Measurements from ENCODE around the gene CHKB.
A peak's percentile ranks its signal among the peaks of the same experiment; 100 is the strongest.

CHKB gene

DNA sequence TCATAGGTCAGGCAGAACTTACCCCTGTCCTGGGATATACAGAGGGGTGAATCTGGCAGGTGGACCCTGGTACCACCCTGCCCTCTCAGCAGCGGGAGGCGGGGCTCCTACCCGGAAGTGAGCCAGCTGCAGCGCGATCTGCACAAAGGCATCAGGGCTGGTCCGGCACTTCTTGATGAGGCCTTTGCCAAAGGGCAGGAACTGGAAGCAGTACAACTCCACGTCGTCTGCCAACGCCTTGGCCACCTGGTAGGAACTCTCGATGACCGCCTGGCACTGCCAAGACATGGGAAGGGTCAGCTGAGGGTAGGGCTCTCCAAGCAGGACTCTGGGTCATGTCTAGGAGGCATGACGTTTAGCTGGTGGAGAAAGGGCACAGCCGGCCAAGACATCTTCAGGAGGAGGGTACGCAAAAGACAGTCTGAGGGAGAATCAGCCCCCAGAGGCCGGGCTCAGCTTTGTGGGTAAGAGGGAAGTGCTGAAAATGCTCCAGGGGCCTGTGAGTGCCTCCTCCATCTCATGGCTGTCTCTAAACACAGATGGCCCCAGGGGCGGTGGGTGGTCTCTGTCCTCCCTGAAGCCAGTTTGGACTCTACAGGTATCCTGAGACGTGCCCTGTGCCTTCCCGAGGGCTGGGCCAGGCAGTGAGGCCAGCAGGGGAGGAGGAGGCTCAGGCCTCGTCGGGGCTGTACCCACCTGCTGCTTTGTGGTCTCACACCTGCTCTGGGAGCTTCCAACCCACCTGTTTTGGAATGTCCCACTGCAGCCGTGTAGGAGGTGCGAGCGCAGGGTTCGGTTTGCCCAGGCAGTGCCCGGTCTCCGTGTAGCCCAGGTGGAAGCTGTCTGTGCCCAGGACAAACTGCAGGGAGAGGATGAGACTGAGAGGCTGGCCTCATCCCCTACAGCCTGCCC, 11.1 kb downstream of the CHKB start:
- DNase-seq: no peak

GRCh38 chr22:50570861-50571260, 11.8 kb downstream of the CHKB start:
- no peak for DNase-seq

DNA sequence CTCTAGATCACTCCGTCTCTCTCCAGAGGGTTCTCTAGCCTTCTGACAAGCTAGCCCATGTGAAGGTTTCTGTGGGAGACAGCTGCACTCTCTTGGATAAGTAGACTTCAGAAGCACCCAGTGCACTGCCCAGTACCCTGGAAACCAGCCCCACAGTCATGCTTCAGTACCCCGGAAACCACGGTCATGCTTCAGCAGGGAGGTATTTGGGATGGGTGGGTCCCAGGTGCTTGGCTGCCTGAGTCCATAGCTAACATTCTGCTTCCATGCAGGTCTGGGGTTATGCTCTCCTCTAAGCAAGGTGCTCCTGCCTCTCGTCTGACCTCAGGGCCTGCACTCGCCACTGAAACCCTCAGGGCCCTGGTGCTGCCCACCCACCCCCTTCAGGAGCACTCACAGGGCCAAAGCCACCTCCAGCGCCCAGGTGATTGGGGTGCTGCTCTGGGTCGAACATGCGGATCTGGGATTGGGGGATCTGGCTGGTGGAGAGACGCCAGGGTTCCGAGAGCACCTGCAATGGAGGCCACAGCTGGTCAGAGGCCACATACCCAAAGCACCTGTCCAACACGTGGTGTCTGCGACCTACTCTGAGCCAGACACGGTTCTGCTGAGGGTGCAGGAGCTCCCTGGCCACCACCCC, 12.6 kb downstream of the CHKB start:
- DNase-seq: no peak

GRCh38 chr22:50569041-50569459, 13.6 kb downstream of the CHKB start:
- DNase-seq: no peak

DNA sequence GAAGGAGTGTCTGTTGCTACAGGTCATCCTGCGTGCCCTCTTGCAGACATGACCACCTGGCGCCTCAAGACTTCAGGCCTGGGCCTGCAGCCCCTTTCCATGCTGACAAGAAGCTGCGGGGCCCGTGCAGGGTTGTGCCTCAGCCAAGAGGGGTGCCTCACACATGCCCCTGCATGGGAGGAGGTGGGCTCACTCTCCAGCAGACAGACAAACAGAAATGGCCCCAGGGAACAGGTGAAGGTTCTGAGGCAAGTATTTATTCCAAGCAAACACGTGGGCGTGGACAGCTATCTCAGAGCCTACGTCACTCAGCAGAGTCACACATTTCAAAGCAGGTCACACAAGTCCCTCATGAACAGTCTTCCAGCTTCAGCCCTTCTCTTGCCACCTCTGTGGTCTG, 14.0 kb downstream of the CHKB start:
- no peak for DNase-seq

GRCh38 chr22:50567721-50568252, 14.9 kb downstream of the CHKB start:
- DNase-seq: no peak

DNA sequence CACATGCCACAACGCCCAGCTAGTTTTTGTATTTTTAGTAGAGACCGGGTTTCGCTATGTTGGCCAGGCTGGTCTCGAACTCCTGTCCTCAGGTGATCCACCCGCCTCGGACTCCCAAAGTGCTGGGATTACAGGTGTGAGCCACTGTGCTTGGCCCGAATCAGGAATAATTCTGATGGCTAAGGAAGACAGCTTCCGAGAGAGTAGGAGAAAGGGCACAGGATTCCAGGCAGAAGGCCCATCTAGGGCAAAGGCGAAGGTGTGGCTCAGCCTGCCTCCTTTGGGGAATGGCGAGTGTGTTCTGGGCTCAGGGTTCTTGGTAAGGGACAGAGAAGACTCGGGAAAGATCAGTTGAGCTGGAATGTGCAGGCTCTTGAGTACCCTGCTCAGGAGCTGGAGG, 18.4 kb downstream of the CHKB start:
- DNase-seq: no peak

DNA sequence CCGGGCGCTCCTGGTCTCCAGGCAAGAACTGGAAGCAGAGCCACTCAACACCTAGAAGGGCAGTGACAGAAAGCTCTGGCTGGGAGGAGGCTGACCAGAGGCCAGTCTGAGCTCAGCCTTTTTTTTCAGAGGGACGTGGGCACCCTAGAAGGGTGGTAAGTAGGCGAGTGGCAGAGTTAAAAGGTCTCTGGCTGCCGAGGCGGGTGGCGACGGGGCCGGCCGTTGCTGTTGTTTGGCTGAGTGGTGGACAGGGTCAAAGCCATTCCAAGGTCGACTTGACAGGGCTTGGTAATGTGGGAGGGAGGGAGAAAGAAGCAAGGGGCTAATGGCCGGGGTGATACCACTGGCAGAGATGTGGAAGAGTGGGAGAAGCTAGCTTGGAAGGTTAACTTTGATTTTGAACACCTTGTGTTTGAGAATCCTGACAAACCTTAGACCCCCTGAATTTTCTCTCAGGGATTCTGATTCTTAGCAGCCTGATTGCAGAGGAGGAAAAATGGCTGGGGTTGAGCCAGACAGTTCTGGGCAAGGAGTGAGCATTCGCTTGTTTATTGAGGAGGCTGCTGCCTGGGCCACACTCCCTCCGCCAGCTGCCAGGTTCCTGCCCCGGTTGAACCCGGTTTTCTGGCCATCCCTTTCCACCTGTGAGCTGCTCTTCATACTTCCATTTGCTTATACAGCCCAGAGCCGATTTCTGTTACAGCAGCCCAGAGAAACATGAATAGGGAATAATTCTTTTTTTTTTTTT, 19.1 kb downstream of the CHKB start:
- DNase-seq: no peak

GRCh38 chr22:50562523-50563412, 19.9 kb downstream of the CHKB start, which contains the start of gene SYCE3:
Gene SYCE3 (minus strand): TSS chr22:50562919. CDS start chr22:50556405, 6,514 bp downstream.
- DNase-seq: peak; percentile 96

DNA sequence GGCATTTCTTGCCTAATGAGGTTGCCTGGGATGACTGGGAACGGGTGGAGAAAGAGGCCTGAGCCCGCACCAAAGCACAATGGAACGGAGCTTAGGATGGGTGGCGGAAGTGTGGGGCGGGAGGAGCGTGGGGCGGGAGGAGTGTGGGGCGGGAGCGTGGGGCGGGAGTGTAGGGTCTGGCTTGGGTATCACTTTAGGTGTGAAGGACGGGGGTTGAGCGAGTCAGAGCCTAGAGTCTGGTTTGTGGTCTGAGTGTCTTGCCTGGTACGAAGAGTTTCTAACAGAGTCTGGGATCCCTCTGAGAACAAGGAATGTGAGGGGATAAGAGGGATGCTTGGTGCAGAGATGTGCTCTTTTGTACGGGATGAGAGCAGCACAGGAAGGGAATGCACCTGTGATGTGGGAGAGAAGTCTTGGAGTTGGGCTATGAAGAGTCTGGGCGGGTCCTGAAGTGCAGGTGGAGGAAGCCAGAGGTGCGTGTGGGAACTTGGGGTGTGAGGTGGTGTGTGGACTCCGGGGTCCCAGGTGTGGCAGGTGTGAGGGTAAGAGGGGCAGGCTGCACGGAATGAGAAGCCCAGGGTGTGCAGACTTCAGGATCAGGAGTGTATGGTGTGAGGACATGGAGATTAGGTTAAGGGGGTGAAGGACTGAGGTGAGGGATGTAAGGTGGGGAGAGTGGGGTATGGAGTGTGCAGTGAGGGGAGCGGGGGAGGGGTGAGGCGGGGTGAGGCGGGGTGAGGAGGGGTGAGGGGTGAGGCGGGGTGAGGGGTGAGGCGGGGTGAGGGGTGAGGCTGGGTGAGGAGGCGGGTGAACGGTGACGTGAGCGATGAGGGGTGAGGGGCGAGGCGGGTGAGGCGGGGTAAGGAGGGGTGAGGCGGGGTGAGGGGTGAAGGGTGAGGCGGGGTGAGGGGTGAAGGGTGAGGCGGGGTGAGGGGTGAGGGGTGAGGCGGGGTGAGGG, 21.0 kb downstream of the CHKB start:
- peak; percentile 37 for DNase-seq

DNA sequence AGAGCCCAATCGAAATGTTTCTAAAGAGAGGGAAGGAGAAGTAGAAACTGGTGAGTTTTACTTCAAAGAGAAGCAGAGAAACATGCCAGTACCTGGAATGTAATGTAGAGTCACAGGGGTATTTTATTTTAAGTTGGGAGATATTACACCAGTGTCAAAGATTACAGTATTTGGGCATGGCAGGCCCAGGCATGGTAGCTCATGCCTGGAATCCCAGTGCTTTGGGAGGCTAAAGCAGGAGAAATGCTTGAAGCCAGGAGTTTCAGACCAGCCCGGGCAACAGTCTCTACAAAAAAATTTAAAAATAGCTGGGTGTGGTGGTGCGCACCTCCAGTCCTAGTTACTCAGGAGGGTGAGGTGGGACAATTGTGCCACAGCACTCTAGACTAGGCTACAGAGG, 22.6 kb downstream of the CHKB start:
- no peak for DNase-seq

GRCh38 chr22:50556703-50557102, 25.9 kb downstream of the CHKB start:
- no peak for DNase-seq

- DNase-seq: no peak
These were observed 29.3 kb downstream of the CHKB start for GRCh38 chr22:50553310-50553709.

GRCh38 chr22:50551160-50551752, 31.4 kb downstream of the CHKB start:
- no peak for DNase-seq

DNA sequence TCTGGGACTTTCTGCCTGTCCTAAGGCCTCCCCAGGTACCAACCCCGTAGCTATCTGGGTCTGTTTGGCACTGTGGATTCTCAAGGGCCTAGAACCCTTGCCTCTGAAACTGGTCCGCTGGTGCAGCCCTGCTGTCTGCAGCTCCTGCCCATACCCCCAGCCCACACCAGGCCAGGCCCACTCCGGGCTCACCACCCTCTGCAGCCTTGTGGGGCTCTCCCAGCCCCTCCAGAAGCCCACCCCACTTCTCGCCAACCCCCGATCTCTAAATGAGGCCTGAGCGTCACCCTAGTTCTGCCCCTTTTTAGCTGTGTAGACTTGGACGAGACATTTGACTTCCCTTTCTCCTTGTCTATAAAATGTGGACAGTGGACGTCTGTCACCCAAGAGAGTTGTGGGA, 32.3 kb downstream of the CHKB start:
- DNase-seq: no peak

- DNase-seq: no peak
These were observed 33.5 kb downstream of the CHKB start for GRCh38 chr22:50548921-50549790.

DNA sequence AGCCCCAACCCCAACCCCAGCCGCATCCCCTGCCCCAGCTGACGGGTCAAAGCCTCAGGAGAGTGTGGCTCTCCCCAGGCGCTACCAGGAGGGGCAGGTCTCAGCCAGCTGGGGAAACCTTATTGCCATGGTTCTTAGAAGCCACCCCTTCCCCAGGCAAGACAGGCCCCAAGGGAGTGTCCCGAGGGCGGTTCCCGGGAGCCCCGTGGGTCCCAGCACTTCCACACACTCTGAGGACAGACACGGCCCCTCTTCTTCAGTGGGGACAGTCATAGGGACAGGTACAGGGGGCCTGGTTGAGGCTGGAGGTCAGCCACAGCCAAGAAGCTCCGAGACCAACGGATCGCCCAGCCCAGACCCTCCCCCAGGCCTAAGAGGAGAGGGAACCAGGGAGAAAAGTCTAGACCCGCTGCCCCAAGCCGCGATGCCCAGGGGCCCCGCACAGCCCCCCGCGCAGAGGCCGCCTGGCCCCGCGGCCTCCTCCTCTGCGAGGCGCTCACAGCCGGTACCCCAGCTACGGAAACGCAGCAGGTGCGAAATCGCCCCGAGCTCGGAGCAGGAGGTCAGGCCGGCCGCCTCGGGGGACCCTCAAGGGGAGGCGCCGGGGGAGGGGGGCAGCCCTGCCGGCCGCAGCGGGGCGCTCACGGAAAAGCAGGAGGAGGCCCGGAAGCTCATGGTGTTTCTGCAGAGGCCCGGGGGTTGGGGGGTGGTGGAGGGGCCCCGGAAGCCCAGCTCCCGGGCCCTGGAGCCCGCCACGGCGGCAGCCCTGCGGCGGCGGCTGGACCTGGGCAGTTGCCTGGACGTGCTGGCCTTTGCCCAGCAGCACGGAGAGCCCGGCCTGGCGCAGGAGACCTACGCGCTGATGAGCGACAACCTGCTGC, 34.4 kb downstream of the CHKB start:
- DNase-seq: peak; percentile 43

DNA sequence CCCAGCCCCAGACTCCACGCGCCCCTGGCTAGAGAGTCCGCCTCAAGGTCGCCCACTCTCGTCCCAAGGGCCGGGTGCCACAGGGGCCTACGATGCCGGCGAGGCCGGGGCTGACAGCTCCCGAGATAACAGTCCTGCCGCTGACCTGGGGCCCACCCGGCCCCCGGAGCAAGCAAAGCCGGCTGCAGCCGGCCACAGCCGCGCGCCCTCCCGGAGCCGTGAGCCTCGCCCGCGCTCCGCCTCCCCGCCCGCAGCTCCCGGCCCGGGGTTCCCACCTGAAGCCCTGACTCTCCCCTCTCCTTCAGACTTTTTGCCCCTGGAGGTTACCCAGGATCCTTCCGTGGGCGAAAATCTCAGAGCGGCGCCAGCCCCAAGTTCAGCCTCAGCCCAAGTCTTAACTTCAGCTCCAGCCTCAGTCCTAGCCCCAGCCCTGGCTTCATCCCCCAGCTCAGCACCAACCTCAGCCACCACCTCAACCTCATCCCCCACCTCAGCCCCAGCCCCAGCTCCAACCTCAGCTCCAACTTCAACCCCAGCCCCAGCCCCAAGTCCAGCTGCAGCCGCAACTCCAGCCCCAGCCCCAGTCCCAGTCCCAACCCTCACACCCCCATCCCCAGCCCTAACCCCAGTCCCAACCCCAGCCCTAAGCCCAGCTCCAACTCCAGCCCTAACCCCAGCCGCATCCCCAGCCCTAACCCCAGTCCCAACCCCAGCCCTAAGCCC, 35.2 kb downstream of the CHKB start:
- no peak for DNase-seq
